Small intestine (tissue), 7 donors: ENCODE results near the gene CHD9NB. TPM values are rescaled to one million over a fixed set of nuclear protein-coding genes. Genes with fewer than 3 reads are reported as not detected.
"Not testable (repeated sequence)": the region's sequence is repeated elsewhere in the genome, so short reads cannot be mapped to it uniquely, and the experiment has no call there.

Experiments
- DNase-seq, 2 donors: peaks; one replicate each; pipeline versions ENCODE4 v3.0.0 to v3.0.0-alpha.2; 2013
- FAIRE-seq: peaks from 2 replicates; lab custom pipeline; 2012; peaks lifted over from hg19 to GRCh38; lab: Jason Lieb, UNC
- H3K27ac ChIP-seq, 3 donors: one replicate each; pipeline ENCODE4 v1.5.1; 2013; ENCODE audit warnings: low read length in 2 of 3, mild to moderate bottlenecking in 2 of 3, control low read depth in 1 of 3, inconsistent platforms in 1 of 3, low read depth in 1 of 3, moderate library complexity in 1 of 3
- H3K27me3 ChIP-seq, 3 donors: one replicate each; pipeline ENCODE4 v1.6.1; 2013; ENCODE audit warnings: low read length in 3 of 3, inconsistent platforms in 1 of 3; ENCODE audit not compliant: control insufficient read depth in 3 of 3, insufficient read depth in 3 of 3
- H3K36me3 ChIP-seq, 3 donors: one replicate each; pipeline ENCODE4 v1.6.1; 2013; ENCODE audit warnings: low read length in 3 of 3, inconsistent platforms in 1 of 3, low read depth in 1 of 3, mild to moderate bottlenecking in 1 of 3, moderate library complexity in 1 of 3; ENCODE audit not compliant: control insufficient read depth in 3 of 3, insufficient read depth in 2 of 3
- H3K4me1 ChIP-seq, 3 donors: one replicate each; pipeline ENCODE4 v1.6.1; 2013; ENCODE audit warnings: low read length in 2 of 3, inconsistent platforms in 1 of 3, low read depth in 1 of 3, mild to moderate bottlenecking in 1 of 3, moderate library complexity in 1 of 3; ENCODE audit not compliant: control insufficient read depth in 3 of 3, insufficient read depth in 2 of 3
- H3K4me3 ChIP-seq, 3 donors: one replicate each; pipeline ENCODE4 v1.5.1; 2013; ENCODE audit warnings: low read length in 3 of 3, control low read depth in 1 of 3, inconsistent platforms in 1 of 3, low read depth in 1 of 3, mild to moderate bottlenecking in 1 of 3, moderate library complexity in 1 of 3
- H3K9me3 ChIP-seq, 2 donors: one replicate each; pipeline ENCODE4 v1.6.1; 2013; ENCODE audit warnings: low read depth in 1 of 2, low read length in 1 of 2; ENCODE audit not compliant: control insufficient read depth in 2 of 2, insufficient read depth in 1 of 2
- WGBS, 3 donors: extraction: QIAGEN DNeasy Blood & Tissue Kit; methylation state at CpG; one replicate each; pipeline ENCODE4 v1.1.7; 2013; 5-methylcytosine and 5-hydroxymethylcytosine counted together
- polyA plus RNA-seq, 4 donors: library from polyadenylated mRNA; stranded (reverse) in 3 of 4; unstranded in 1 of 4; fragments of 200-250 nt in 3 of 4; fragments of 120-200 nt in 1 of 4; gene quantifications; one replicate each; pipeline versions ENCODE4 v1.2.1 to v1.2.3, GENCODE V29; 2013
- donor health status: healthy with polysubstance abuse.
- donor health status: control.
- donor health status: control.
- donor health status: Bipolar disorder and iron deficiency.
- donor health status: healthy.

The CHD9NB gene
- polyA plus RNA-seq, 4 donors, result 0.83 to 2.7 (median 1.0) TPM

GRCh38 chr16:53048139-53048915 is 4.4 kb downstream of the CHD9NB start:
- DNase-seq (peak; percentile 73 to 92), FAIRE-seq (no peak)
- Histone ChIP-seq H3K4me3 (no peak overlapping the region), H3K9me3 (peaks cover 0 to 8% of the 10 kb centered on the region in 2 donors), H3K4me1 (peaks cover 0 to 49% (median 0%) of the 10 kb centered on the region in 3 donors), H3K27ac (peak overlapping the region in 2 of 3 donors; percentile 28 to 39), H3K27me3 (no peaks in the 10 kb centered on the region), H3K36me3 (no peaks in the 10 kb centered on the region)
- 27 to 67% (median 49%) methylated on average over 4 of the region's 4 CpGs for WGBS, 3 donors

- not testable (repeated sequence) for H3K4me3 ChIP-seq, H3K27ac ChIP-seq, FAIRE-seq, H3K27me3 ChIP-seq, H3K36me3 ChIP-seq, H3K9me3 ChIP-seq
- DNase-seq, result peak; percentile 24 to 56
- WGBS, 3 donors, result 28 to 68% (median 45%) methylated on average over 5 of the region's 5 CpGs
- H3K4me1 ChIP-seq, result peaks cover 0 to 45% (median 3%) of the 10 kb centered on the region in 3 donors
Observed at GRCh38 chr16:53047515-53047914, 5.2 kb downstream of the CHD9NB start.

- peaks cover 0 to 8% of the 10 kb centered on the region in 2 donors for H3K9me3 ChIP-seq
- FAIRE-seq, result no peak
- no peak overlapping the region for H3K4me3 ChIP-seq
- WGBS, 3 donors, result 7 to 59% (median 27%) methylated on average over 6 of the region's 6 CpGs
- H3K36me3 ChIP-seq, result no peaks in the 10 kb centered on the region
- peak overlapping the region in 1 of 3 donors; percentile 27 for H3K27ac ChIP-seq
- H3K4me1 ChIP-seq, result peaks cover 0 to 46% (median 5%) of the 10 kb centered on the region in 3 donors
- no peaks in the 10 kb centered on the region for H3K27me3 ChIP-seq
- peak; percentile 44 to 51 for DNase-seq
Observed at GRCh38 chr16:53045341-53046220, 7.1 kb downstream of the CHD9NB start.

- Histone ChIP-seq H3K27me3 (no peaks in the 10 kb centered on the region), H3K4me3 (peak overlapping the region in 1 of 3 donors; percentile 19), H3K4me1 (peaks cover 0 to 44% (median 5%) of the 10 kb centered on the region in 3 donors), H3K9me3 (peaks cover 0 to 8% of the 10 kb centered on the region in 2 donors), H3K27ac (no peak overlapping the region), H3K36me3 (no peaks in the 10 kb centered on the region)
- WGBS, 3 donors, result 37 to 47% (median 44%) methylated on average over 11 of the region's 11 CpGs
- DNase-seq, result peak in 1 of 2 donors; percentile 70
- FAIRE-seq, result no peak
Observed at GRCh38 chr16:53043986-53044601, 8.6 kb downstream of the CHD9NB start.

- peaks cover 0 to 8% of the 10 kb centered on the region in 2 donors for H3K9me3 ChIP-seq
- DNase-seq (peak in 1 of 2 donors; percentile 36), FAIRE-seq (no peak)
- WGBS, 3 donors, result 14 to 30% (median 23%) methylated on average over 5 of the region's 5 CpGs
- H3K27ac ChIP-seq, result peak overlapping the region in 2 of 3 donors; percentile 5 to 38
- H3K27me3 ChIP-seq, result no peaks in the 10 kb centered on the region
- H3K36me3 ChIP-seq, result no peaks in the 10 kb centered on the region
- H3K4me1 ChIP-seq, result peaks cover 0 to 38% (median 5%) of the 10 kb centered on the region in 3 donors
- H3K4me3 ChIP-seq, result peak overlapping the region in 1 of 3 donors; percentile 19
Observed at GRCh38 chr16:53043428-53043831, 9.3 kb downstream of the CHD9NB start.

GRCh38 chr16:53042235-53042701 is 10.4 kb downstream of the CHD9NB start:
- Histone ChIP-seq H3K36me3 (no peaks in the 10 kb centered on the region), H3K9me3 (peaks cover 0 to 4% of the 10 kb centered on the region in 2 donors), H3K27me3 (no peaks in the 10 kb centered on the region), H3K27ac (peak overlapping the region in 1 of 3 donors; percentile 33), H3K4me3 (no peak overlapping the region), H3K4me1 (peaks cover 0 to 33% (median 5%) of the 10 kb centered on the region in 3 donors)
- WGBS, 3 donors, result 64 to 86% (median 76%) methylated on average over 5 of the region's 5 CpGs
- DNase-seq (no peak), FAIRE-seq (no peak)

- Histone ChIP-seq H3K4me3 (no peak overlapping the region), H3K27me3 (no peaks in the 10 kb centered on the region), H3K27ac (peak overlapping the region in 1 of 3 donors; percentile 33), H3K9me3 (no peaks in the 10 kb centered on the region), H3K4me1 (peaks cover 0 to 33% (median 5%) of the 10 kb centered on the region in 3 donors), H3K36me3 (no peaks in the 10 kb centered on the region)
- DNase-seq (peak in 1 of 2 donors; percentile 30), FAIRE-seq (no peak)
- WGBS, 3 donors, result 40 to 51% (median 45%) methylated on average over 4 of the region's 4 CpGs
Observed at GRCh38 chr16:53041320-53042051, 11.2 kb downstream of the CHD9NB start.
